ENCODE data around the gene KLHL28.

The KLHL28 gene, protein sequence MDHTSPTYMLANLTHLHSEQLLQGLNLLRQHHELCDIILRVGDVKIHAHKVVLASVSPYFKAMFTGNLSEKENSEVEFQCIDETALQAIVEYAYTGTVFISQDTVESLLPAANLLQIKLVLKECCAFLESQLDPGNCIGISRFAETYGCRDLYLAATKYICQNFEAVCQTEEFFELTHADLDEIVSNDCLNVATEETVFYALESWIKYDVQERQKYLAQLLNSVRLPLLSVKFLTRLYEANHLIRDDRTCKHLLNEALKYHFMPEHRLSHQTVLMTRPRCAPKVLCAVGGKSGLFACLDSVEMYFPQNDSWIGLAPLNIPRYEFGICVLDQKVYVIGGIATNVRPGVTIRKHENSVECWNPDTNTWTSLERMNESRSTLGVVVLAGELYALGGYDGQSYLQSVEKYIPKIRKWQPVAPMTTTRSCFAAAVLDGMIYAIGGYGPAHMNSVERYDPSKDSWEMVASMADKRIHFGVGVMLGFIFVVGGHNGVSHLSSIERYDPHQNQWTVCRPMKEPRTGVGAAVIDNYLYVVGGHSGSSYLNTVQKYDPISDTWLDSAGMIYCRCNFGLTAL

DNA sequence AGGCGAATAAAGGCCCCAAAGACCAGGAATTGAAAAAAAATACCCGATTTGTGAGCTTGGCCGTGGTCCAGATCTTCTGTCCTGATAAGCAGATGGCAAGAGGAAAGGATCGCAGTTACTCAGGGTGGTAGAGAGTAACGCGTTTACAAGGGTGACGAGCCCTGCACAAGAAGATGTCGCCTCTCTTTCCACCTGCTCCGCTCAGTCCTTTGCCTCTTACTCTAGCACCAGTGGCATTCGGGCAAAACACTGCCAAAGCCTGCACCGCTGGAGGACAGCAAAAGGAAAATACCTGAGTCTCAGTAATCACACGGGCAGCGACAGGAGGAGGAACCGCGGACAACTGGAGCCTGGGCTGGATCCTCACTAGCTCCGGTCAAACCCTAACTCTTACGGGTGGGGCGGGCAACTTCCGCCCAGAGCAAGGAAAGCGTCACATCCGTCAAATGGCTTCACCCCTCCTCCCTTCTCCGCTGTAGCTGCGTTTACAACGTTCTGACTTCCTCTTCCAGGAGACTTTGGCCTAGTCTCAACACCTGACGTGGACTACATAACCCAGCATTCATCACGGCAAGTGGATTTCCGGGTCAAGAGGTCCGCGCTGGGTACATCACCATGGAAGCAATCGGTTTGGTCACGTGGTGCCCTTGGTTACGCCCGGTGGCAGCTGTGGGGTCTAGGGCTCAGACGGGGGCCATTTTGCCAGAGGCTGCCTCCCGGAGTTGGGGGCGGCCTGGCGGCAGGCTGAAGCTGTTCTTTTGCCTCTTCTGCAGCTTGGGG lies at the start of gene KLHL28, which contains the start of gene TOGARAM1:
KLHL28 (minus strand) TSS at position 394 of the 780 bp plus-strand sequence. CDS start 16,019 bp downstream, outside the sequence.
TOGARAM1 (plus strand) TSS at position 637 of the 780 bp plus-strand sequence. CDS start 232 bp downstream, outside the sequence.
- DNase-seq = peak; percentile 100

DNA sequence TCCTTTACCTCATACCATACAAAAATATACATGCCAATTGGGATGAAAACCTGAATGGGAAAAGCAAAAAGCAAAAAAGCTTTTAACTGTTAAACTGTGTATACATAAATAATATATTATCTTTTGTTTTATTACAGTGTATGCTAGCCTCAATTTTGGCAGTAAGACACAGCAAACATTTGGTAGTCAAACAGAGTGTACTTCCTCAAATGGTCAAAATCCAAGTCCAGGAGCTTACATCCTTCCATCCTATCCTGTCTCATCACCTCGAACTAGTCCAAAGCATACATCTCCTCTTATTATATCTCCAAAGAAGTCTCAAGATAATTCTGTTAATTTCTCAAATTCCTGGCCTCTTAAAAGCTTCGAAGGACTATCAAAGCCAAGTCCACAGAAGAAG lies 42.2 kb upstream of the KLHL28 start:
- DNase-seq = no peak

GRCh38 chr14:44995770-44996294 lies 34.1 kb upstream of the KLHL28 start:
- no peak for DNase-seq

- DNase-seq = no peak
Measured at GRCh38 chr14:44995196-44995595, 33.4 kb upstream of the KLHL28 start.

DNA sequence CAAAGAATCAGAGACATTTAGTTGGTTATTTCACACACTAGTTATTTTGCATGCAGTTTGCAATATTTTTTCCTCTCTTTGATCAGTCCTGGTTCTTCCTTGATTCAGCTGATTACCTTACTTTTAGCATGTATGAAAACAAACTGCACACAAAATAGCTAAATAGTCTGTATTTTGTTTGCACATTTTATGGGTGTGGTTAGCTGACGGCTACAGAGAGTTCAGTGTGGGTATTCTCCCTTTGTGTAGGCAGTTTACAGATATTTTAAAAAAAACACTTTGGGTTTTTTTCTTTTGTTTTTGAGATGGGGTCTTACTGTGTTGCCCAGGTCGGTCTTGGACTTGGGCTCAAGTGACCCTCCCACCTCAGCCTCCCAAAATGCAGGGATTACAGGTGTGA lies 28.8 kb upstream of the KLHL28 start:
- DNase-seq = no peak

GRCh38 chr14:44989497-44990440 lies 28.0 kb upstream of the KLHL28 start:
- no peak for DNase-seq

- DNase-seq = no peak
Measured at GRCh38 chr14:44988694-44989093, 26.9 kb upstream of the KLHL28 start.

- no peak for DNase-seq
Measured at GRCh38 chr14:44982594-44982993, 20.8 kb upstream of the KLHL28 start.

- no peak for DNase-seq
Measured at GRCh38 chr14:44981198-44981597, 19.5 kb upstream of the KLHL28 start.

DNA sequence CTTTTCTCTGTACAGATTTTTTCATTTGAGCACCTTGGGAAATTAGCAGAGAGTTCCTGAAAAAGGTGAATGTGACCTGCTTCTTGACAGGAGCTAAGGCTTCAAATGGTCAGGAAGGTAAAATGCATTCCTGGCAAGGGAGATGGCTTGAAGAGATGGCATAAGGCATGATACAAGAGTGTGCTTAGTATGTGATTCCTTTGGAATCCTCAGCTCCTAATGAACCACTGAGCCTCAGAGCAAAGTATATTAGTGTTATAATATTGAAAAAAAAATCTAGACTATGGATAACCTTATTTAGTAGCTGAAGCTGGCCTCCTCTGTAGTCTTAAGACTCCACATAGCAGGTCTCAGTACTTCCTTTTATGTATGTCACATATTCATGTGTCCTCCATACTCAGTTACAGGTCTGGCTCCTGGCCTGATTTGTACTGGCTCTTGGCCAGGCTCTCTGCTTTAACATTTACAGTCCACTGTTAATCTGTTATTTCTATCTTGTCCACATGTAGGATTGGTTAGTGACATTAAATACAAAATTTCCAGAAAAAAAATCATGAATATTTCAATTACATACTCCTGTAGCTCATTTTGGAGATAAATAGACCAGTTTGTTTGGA lies 18.1 kb upstream of the KLHL28 start:
- DNase-seq = no peak

DNA sequence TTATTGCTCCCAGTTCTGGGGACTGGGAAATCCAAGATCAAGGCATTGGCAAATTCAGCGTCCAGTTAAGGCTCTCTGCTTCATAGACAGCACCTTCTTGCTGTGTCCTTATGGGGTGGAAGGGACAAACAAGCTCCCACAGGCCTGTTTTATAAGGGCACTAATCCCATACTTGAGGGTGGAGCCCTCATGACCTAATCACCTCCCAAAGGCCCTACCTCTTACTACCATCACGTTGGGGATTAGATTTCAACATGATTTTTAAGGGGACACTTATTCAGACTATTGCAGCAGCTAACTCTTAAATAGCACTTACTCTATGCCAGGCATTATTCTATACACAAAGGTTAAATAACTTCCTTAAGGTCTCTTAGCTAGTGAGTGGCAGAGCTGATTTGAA lies 17.5 kb upstream of the KLHL28 start:
- no peak for DNase-seq

DNA sequence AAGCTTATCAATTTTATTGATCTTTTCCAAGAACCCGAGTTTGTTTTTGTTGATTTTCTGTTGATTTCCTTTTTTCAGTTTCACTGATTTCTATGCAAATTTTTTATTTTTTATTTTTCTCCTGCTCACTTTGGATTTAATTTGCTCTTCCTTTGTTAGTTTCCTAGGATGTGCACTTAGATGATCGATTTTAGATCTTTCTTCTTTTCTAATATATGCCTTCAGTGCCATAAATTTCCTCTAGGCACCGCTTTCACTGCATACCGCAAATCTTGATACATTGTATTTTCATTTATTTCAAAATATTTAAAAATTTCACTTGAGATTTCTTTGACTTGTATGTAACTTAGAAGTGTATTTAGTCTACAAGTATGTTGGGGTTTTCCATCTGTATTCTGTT lies 9.7 kb upstream of the KLHL28 start:
- no peak for DNase-seq

- no peak for DNase-seq
Measured at GRCh38 chr14:44970907-44971306, 9.2 kb upstream of the KLHL28 start.

- no peak for DNase-seq
Measured at GRCh38 chr14:44968714-44969113, 7.0 kb upstream of the KLHL28 start.

GRCh38 chr14:44966601-44967336 lies 5.0 kb upstream of the KLHL28 start:
- no peak for DNase-seq

GRCh38 chr14:44963775-44964380 lies 2.1 kb upstream of the KLHL28 start:
- peak; percentile 17 for DNase-seq

- DNase-seq = no peak
Measured at GRCh38 chr14:44963044-44963528, 1.3 kb upstream of the KLHL28 start.

GRCh38 chr14:44962334-44963043 lies 742 bp upstream of the KLHL28 start:
- DNase-seq = peak; percentile 34

DNA sequence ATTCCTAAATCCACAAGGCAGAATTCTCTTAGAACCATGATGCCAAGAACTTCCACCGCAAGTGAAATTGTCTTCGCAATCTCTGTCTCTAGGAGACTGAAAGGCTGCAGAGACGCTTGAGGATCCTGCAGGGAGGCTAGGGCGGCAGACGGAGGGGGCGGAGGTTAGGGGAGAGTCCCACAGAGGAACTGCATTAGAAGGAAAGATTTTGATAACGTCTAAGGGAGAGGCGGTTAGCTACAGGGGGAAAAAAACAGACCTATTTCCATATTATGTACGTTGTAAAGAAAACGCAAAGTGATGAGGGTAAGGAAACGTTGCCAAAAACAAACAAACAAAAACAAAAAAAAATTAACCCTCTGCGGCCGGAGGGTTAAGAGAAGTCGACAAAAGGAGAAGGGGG lies 595 bp downstream of the KLHL28 start:
- peak; percentile 45 for DNase-seq

DNA sequence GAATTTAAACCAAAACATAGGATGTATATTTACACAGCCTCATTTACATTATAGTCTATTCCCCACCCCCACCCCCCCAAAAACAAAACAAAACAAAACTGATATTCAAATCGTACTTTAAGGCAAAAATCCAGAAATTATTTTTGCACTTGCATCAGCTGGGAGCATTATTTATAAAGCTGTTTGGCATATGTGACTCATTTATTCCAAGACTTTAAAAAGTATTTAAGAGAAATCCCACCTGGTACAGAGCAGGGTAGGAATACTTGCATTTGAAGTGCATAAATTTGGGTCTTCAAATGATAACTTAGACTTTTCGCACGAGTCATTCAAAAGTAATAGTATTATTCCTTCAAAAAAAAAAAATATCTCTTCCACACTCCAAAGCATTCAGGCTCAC lies 1.1 kb downstream of the KLHL28 start:
- DNase-seq = no peak

Data from NCI-H345 (cell line).